Activated CD8-positive, alpha-beta T cell treated with anti-CD3 and anti-CD28 coated beads for 36 hours (primary cell): Measurements from ENCODE around the gene ZFP36L1. TPM values are rescaled to one million over a fixed set of nuclear protein-coding genes. Genes with fewer than 3 reads are reported as not detected.

Experiments used
- ATAC-seq: fragments of 200-7000 bp; cut with Tn5 transposase; one replicate; pipeline ENCODE4 v1.10.0; 2021; ENCODE audit warnings: mild to moderate bottlenecking, moderate library complexity
- CTCF ChIA-PET: fragments of 350-600 bp; sonication (Branson Sonifier 250); formaldehyde crosslinking; loops from one replicate; lab custom pipeline; 2021; ENCODE audit warnings: antibody characterized with exemption; lab: Charles Lee
- POLR2A ChIA-PET: fragments of 350-600 bp; sonication (Branson Sonifier 250); formaldehyde crosslinking; loops from one replicate; lab custom pipeline; 2021; ENCODE audit warnings: antibody characterized with exemption; lab: Charles Lee
- DNase-seq: peaks from one replicate; pipeline ENCODE4 v3.0.0-alpha.2; 2020
- H3K27ac Mint-ChIP-seq: one replicate; pipeline ENCODE4 v1.8.0; 2021; ENCODE audit warnings: mild to moderate bottlenecking, mixed read lengths
- H3K27me3 Mint-ChIP-seq: one replicate; pipeline ENCODE4 v1.8.0; 2021; ENCODE audit warnings: mixed read lengths
- H3K36me3 Mint-ChIP-seq: one replicate; pipeline ENCODE4 v1.8.0; 2021; ENCODE audit warnings: low read depth, mixed read lengths
- H3K4me1 Mint-ChIP-seq: one replicate; pipeline ENCODE4 v1.8.0; 2021; ENCODE audit warnings: low read depth, mixed read lengths
- H3K4me3 Mint-ChIP-seq: one replicate; pipeline ENCODE4 v1.8.0; 2021; ENCODE audit warnings: mild to moderate bottlenecking, moderate library complexity, mixed read lengths
- H3K9me3 Mint-ChIP-seq: one replicate; pipeline ENCODE4 v1.8.0; 2021; ENCODE audit warnings: mixed read lengths
- CTCF ChIP-seq: fragments of 200-600 bp; IDR thresholded peaks from one replicate; pipeline ENCODE4 v1.8.0; 2022; ENCODE audit warnings: antibody characterized with exemption, mild to moderate bottlenecking
- intact Hi-C: fragments of 100-400 bp; cut with micrococcal nuclease; formaldehyde crosslinking; loops from one replicate; pipeline ENCODE4 v1.10.0; 2022
- total RNA-seq, 2 experiments: library from RNA; stranded (reverse); gene quantifications; one replicate each; pipeline ENCODE4 v1.2.3, GENCODE V29; 2021

The ZFP36L1 gene
- total RNA-seq, 2 experiments from 2014 or later = 57.4 to 60.6 TPM

- ChIA-PET POLR2A (interaction anchor here (1.2 kb wide), 1 partner anchor 32 kb away, joined by 3 read pairs; no protein-coding TSS in a partner anchor), CTCF (interaction anchor here (0.7 kb wide), 1 partner anchor 40 kb away, joined by 3 read pairs; no protein-coding TSS in a partner anchor)
- Mint-ChIP-seq H3K36me3 (no peaks in the 10 kb centered on the region), H3K4me1 (peaks cover 3% of the 10 kb centered on the region), H3K27me3 (no peaks in the 10 kb centered on the region), H3K4me3 (no peak overlapping the region), H3K9me3 (no peaks in the 10 kb centered on the region), H3K27ac (no peak overlapping the region)
- DNase-seq (no peak), ATAC-seq (no peak)
- TF ChIP-seq CTCF = no peak
- intact Hi-C loops = no loop called here
Measured at GRCh38 chr14:68749487-68750475, 43.1 kb downstream of the ZFP36L1 start.

GRCh38 chr14:68748691-68749090, 44.2 kb downstream of the ZFP36L1 start:
- no peak for TF ChIP-seq CTCF
- no peaks in the 10 kb centered on the region for H3K36me3 Mint-ChIP-seq
- ChIA-PET CTCF (interaction anchor here (0.6 kb wide), 1 partner anchor 757 kb away, joined by 3 read pairs; no protein-coding TSS in a partner anchor), POLR2A (no interaction called here)
- H3K4me3 Mint-ChIP-seq = no peak overlapping the region
- H3K27ac Mint-ChIP-seq = no peak overlapping the region
- no peaks in the 10 kb centered on the region for H3K9me3 Mint-ChIP-seq
- H3K27me3 Mint-ChIP-seq = no peaks in the 10 kb centered on the region
- no peak for ATAC-seq
- peaks cover 3% of the 10 kb centered on the region for H3K4me1 Mint-ChIP-seq
- intact Hi-C loops = no loop called here
- DNase-seq = no peak

- ChIA-PET POLR2A (no interaction called here), CTCF (no interaction called here)
- Mint-ChIP-seq H3K36me3 (no peaks in the 10 kb centered on the region), H3K27me3 (no peaks in the 10 kb centered on the region), H3K4me3 (no peak overlapping the region), H3K4me1 (peaks cover 3% of the 10 kb centered on the region), H3K9me3 (no peaks in the 10 kb centered on the region), H3K27ac (no peak overlapping the region)
- no peak for DNase-seq
- no peak for ATAC-seq
- no peak for TF ChIP-seq CTCF
- intact Hi-C loops = no loop called here
Measured at GRCh38 chr14:68748260-68748659, 44.6 kb downstream of the ZFP36L1 start.

- H3K36me3 Mint-ChIP-seq = no peaks in the 10 kb centered on the region
- no peaks in the 10 kb centered on the region for H3K27me3 Mint-ChIP-seq
- ATAC-seq (no peak), DNase-seq (no peak)
- H3K4me3 Mint-ChIP-seq = no peak overlapping the region
- H3K4me1 Mint-ChIP-seq = peaks cover 3% of the 10 kb centered on the region
- intact Hi-C loops = no loop called here
- ChIA-PET CTCF (no interaction called here), POLR2A (no interaction called here)
- H3K9me3 Mint-ChIP-seq = no peaks in the 10 kb centered on the region
- TF ChIP-seq CTCF = no peak
- H3K27ac Mint-ChIP-seq = no peak overlapping the region
Measured at GRCh38 chr14:68747393-68747792, 45.5 kb downstream of the ZFP36L1 start.

- no peak for ATAC-seq
- H3K27ac Mint-ChIP-seq = no peak overlapping the region
- ChIA-PET POLR2A (interaction anchor here (1.3 kb wide), 1 partner anchor 45 kb away, joined by 3 read pairs; no protein-coding TSS in a partner anchor), CTCF (interaction anchor here (1.0 to 1.2 kb wide), 2 partner anchors 10 to 35 kb away, joined by 3 to 4 read pairs; no protein-coding TSS in a partner anchor)
- H3K9me3 Mint-ChIP-seq = peaks cover 8% of the 10 kb centered on the region
- no peak for TF ChIP-seq CTCF
- DNase-seq = no peak
- H3K27me3 Mint-ChIP-seq = no peaks in the 10 kb centered on the region
- no peak overlapping the region for H3K4me3 Mint-ChIP-seq
- peaks cover 5% of the 10 kb centered on the region for H3K4me1 Mint-ChIP-seq
- no peaks in the 10 kb centered on the region for H3K36me3 Mint-ChIP-seq
- intact Hi-C loops = no loop called here
Measured at GRCh38 chr14:68744613-68745012, 48.3 kb downstream of the ZFP36L1 start.
